COLO829 (cell line): ENCODE measurements around the gene EVI5.
A peak's percentile ranks its signal among the peaks of the same experiment; 100 is the strongest.
"Not testable (repeated sequence)": the region's sequence is repeated elsewhere in the genome, so short reads cannot be mapped to it uniquely, and the experiment has no call there.

Source experiments
- DNase-seq: peaks from one replicate; pipeline ENCODE4 v3.0.0; 2012; ENCODE audit warnings: low spot score

EVI5 gene

GRCh38 chr1:92679980-92680379 lies 104.9 kb downstream of the EVI5 start:
- no peak for DNase-seq

DNA sequence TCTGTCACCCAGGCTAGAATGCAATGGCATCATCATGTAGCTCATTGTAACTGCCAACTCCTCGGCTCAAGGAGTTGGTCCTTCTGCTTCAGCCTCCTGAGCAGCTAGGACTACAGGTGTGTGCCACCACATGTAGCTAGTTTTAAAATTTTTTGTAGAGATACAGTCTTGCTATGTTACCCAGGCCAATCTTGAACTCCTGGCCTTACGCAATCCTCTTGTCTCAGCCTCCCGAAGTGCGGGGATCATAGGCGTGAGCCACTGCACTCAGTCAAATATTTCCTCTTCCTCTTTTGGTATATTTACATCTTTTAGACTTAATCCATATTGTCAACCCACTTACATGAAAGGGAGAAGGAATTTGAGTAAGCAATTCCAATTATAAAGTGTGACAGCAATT lies 121.1 kb downstream of the EVI5 start:
- DNase-seq, result no peak

- no peak for DNase-seq
Measured at GRCh38 chr1:92662048-92662447, 122.9 kb downstream of the EVI5 start.

DNA sequence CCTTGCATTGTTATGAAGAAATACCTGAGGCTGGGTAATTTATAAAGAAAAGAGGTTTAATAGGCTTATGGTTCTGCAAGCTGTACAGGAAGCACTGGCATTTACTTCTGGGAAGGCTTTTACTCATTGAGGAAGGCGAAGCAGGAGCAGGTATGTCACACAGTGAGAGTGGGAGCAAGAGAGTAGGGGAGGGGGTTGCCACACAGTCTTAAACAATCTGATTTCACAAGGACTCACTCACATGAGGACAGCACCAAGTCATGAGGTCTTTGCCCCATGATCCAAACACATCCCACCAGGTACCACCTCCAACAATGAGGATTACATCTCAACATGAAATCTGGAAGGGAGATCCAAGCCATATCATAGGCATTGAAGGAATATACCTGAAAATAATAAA lies 127.2 kb downstream of the EVI5 start:
- DNase-seq, result no peak

DNA sequence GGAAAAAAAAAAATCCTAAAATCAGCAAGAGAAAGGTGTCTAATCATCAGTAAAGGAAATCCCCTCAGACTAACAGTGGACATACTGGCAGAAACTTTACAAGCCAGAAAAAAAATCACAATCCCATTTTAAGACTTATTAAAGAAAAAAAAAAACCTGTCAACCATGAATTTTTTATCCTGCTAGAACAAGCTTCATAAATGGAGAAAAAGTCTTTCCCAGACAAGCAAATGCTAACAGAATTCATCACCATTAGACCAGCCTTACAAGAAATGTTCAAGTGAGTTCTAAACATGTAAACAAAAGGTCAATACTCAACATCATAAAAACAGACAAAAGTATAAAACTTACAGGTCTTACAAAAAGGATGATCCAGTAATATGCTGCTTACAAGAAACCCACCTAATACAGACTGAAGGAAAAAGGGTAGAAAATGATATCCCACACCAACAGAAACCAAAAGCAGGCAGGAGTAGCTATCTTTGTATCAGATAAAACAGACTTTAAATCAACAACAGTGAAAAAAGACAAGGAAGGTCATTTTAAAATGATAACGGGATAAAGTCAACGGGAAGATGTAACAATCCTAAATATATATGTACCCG lies 129.6 kb downstream of the EVI5 start:
- DNase-seq, result no peak

DNA sequence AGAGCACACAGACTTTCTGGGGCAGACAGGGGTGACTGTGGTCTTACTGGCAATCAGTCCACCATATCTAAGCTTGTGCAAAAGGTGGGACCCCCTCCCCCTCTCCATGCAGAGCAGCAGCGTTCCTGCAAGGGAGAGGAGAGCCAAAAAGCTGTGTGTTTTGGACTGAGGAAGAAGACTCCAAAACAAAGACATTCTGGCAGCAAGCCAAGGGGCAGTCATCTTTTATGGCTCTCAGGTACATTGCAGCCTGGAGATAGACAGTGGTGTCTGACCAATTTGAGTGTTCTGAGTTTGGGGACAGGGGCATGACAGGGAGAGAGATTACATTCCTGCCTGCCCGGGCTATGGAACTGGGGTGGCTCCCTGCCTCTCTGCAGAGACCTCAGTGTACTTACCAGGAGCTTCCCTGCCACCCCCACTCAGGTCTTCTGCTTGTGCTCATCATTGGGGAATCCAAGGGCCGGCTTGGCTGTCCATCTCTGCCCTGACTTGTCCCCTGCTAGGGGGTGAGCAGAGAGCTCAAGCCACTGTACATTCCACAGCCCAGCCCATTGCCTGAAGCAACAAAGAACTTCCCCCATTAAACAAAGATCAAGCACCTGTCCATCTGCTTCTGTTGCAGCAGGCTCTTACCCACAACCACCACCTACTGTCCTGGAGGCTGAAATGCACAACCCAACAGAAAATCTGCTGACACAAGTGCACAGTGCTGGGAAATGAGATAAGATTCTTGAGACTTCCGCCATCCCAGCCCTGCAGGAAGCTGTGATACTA lies 131.1 kb downstream of the EVI5 start:
- no peak for DNase-seq

GRCh38 chr1:92640686-92641085 lies 144.2 kb downstream of the EVI5 start:
- DNase-seq, result not testable (repeated sequence)

- DNase-seq, result no peak
Measured at GRCh38 chr1:92638498-92638897, 146.4 kb downstream of the EVI5 start.

DNA sequence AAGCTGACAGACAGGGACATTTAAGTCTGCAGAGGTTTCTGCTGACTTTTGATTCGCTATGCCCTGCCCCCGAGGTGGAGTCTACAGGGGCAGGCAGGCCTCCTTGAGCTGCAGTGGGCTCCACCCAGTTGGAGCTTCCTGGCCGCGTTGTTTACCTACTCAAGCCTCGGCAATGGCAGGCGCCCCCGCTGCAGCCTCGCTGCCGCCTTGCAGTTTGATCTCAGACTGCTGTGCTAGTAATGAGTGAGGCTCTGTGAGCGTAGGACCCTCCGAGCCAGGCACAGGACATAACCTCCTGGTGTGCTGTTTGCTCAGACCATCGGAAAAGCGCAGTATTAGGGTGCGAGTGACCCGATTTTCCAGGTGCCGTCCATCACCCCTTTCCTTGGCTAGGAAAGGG lies 149.7 kb downstream of the EVI5 start:
- DNase-seq, result not testable (repeated sequence)

- no peak for DNase-seq
Measured at GRCh38 chr1:92623187-92623778, 161.6 kb downstream of the EVI5 start.

DNA sequence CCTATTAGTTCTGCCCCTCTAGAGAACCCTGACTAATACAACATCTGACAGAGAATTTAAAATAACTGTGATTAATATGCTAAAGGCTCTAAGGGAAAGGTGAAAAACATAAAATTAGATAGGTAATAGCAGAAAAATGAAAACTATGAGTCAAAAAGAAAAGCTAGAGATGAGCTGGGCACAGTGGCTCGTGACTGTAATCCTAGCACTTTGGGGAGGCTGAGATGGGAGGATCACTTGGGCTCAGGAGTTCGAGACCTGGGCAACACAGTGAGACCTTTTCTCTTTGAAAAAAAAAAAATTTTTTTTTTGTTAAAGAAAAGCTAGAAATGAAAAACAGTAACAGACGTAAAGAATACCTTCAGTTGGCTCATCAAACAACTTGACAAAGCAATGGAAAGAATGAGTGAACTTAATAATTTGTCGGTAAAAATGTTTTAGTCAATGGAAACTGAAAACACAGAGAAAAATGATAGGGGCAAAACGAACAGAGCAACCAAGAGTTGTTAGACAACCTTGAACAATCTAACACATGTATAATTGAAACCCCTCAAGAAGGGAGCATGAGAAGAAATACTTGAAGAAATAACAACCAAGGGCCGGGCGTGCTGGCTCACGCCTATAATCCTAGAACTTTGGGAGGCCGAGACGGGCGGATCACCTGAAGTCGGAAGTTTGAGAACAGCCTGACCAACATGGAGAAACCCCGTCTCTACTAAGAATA lies 165.3 kb downstream of the EVI5 start:
- DNase-seq, result no peak

DNA sequence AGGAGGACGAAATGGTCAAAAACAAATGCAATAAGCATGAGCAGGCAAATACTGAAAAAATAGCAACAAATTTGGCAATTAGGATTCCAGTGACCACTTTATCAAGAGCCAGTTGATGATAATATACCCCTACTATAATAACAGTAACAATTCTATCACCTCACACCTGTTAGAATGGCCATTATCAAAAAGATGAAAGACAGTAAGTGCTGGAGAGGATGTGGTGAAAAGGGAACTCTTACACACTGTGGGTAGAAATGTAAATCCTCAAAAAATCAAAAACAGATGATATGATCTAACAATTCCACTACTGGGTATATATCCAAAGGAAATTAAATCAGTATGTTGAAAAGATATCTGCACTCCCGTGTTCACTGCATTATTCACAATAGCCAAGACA lies 183.9 kb downstream of the EVI5 start:
- DNase-seq, result no peak

DNA sequence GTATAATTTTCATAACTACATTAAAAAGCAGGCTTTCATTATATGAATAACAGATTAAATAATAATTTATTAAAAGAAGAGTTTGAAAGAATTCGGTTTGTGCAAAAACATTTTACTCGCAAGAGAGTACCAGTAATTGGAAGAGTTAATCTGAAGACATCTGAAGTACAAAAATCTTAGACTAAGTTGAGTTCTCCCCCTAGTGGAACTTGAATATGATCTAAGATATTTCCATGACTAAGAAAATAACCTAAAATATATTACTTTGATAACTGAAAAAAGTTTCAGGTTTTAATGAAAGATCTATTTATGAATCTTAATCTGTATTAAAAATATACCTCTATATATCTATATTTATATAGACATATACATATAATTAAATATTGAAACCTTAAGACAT lies 185.7 kb downstream of the EVI5 start:
- peak; percentile 2 for DNase-seq

GRCh38 chr1:92589361-92589760 lies 195.5 kb downstream of the EVI5 start:
- DNase-seq, result not testable (repeated sequence)

DNA sequence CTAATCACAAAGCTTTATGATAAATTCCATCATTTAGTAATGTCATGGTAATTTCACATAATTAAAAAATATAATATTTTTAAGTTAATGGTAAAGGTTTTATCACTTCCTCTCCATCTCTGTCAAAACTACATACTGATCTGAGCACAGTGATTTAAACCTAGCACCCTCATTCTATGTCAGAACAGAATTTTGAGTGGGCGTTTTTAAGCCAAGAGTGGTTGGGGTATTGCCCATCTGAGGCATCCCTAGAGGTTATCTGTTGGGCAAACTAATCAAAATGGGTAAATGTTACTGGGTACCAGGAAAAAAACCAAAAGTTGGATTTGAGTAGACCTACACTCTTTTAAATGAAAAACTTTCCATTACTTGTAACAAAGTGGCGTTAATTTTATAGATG lies 197.5 kb downstream of the EVI5 start:
- DNase-seq, result no peak

DNA sequence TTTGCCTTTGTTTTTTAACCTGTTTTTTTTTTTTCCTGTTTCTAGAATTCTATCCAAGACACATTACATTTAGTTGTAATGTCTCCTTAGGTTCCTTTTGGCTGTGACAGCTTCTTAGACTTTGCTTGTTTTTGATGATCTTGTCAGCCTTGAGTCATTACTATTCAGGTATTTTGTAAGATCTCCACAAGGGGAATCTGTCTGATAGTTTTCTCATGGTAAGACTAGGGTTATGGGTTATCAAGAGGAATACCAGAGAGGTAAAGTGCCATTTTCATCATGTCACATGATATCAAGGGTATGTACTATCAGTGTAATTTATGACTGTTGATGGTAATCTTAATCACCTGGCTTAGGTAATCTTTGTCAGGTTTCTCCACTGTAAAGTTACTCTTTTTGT lies 199.1 kb downstream of the EVI5 start:
- DNase-seq, result no peak

DNA sequence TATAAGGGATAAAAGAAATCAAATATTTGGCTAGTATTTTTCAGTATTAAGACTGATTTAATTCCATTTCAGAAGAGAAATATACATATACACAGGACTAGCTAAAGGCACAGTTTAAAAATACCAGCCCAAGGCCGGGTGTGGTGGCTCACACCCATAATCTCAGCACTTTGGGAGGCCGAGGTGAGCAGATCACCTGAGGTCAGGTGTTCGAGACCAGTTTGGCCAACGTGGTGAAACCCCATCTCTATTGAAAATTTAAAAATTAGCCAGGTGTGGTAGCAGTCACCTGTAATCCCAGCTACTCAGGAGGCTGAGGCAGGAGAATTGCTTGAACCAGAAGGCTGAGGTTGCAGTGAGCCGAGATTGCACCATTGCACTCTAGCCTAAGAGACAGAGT lies 200.1 kb downstream of the EVI5 start:
- not testable (repeated sequence) for DNase-seq

- DNase-seq, result no peak
Measured at GRCh38 chr1:92583821-92584760, 200.8 kb downstream of the EVI5 start.

DNA sequence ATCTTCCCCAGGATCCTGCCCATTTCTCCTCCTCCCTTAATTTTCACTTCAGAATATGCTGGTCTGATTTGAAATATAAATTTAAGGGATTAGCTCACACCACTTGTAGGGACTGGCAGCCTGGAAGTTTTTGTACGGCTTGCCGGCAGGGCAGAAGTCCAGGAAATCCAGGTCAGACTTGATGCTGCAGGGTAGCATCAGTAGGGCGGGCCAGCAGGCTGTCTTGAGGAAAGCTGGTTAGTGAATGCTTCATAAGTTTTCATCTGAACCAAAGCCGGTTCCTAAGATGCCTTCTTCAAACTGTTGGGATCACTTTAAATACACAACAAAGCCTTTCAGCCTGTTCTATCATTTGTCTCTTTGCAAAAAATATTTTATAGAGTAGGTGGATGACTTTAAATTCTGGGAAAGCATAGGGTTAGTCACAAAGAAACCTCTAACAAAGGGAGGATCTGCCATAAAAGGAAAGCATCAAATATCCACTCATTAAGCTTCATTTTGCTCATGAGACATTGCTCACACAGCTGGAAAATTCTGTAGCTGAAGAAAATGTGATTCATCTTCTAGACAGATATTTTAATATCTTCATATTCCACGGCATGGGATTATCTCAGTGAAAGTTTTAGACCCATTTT lies 207.5 kb downstream of the EVI5 start:
- no peak for DNase-seq

DNA sequence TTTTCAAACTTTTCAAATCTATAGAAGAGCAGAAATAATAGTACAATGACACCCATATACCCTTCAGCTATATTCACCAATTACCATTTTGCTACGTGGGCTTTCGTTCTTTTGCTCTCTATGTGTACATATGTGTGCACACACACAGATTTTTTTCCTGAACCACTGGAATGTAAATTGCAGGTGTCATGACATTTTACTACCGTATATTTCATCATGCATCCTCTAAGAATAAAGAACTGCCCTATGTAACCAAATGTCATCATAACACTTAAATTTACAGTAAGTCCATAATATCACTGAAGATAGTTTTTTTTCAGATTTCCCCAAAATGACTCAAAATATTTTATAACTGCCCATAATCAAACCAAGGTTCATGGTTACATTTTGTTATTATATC lies 209.8 kb downstream of the EVI5 start:
- no peak for DNase-seq

GRCh38 chr1:92572520-92572919 lies 212.4 kb downstream of the EVI5 start:
- DNase-seq, result no peak
